ENCODE data around the gene HDAC2.
A peak's percentile ranks its signal among the peaks of the same experiment; 100 is the strongest.
"Not testable (repeated sequence)": the region's sequence is repeated elsewhere in the genome, so short reads cannot be mapped to it uniquely, and the experiment has no call there.

The HDAC2 gene

DNA sequence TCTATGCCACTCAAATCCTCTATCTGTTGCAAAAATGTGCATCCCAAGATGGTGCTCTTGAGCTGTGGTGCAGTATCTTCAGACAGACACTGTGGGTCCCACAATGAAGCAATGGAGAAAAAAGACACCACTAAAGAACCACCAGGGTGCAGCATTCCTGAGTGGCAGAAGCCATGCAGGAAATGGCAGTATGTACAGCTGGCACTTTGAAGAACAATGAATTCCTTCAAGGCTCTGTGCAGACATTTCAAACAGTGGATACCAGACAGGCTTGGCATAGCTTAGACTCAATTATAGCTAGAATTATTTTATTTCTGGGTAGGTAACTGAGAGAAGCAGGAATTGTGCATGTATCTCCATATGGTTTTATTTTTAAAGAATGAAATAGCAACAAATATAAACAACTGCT, 24.0 kb upstream of the HDAC2 start:
- H3K27me3 Mint-ChIP-seq (ENCODE audit: low read depth) = no peaks in the 10 kb centered on the region
- no peaks in the 10 kb centered on the region for H3K9me3 Mint-ChIP-seq
- no peak overlapping the region for H3K27ac Mint-ChIP-seq

DNA sequence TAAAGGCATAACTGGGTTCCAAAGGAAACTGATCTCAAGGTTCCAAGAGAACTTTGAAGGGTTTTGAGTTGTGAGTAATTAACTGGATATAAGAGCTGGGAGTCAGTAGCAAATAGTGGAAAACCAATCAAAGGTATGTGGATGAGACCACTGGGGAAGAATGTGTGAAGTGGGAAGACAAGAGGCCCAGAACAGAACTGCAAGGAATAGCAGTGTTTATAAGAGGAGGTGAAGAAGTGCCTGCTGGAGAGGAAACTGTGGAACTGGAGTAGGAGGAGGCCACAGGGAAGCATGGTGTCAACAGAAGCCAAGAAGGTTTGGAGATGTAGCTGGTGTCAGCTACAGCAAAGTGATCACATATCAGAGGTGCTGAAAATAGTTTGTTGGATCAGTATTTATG, 18.7 kb upstream of the HDAC2 start:
- no peaks in the 10 kb centered on the region for H3K36me3 Mint-ChIP-seq (ENCODE audit: low read depth)
- H3K4me3 Mint-ChIP-seq = no peak overlapping the region
- no peaks in the 10 kb centered on the region for H3K4me1 Mint-ChIP-seq (ENCODE audit: low read depth)
- H3K27me3 Mint-ChIP-seq (ENCODE audit: low read depth) = no peaks in the 10 kb centered on the region
- no peaks in the 10 kb centered on the region for H3K9me3 Mint-ChIP-seq
- H3K27ac Mint-ChIP-seq = no peak overlapping the region

More for the DNA sequence above, 24.0 kb upstream of the HDAC2 start:
- no peaks in the 10 kb centered on the region for H3K36me3 Mint-ChIP-seq (ENCODE audit: low read depth)
- H3K4me3 Mint-ChIP-seq = no peak overlapping the region
- no peaks in the 10 kb centered on the region for H3K4me1 Mint-ChIP-seq (ENCODE audit: low read depth)

DNA sequence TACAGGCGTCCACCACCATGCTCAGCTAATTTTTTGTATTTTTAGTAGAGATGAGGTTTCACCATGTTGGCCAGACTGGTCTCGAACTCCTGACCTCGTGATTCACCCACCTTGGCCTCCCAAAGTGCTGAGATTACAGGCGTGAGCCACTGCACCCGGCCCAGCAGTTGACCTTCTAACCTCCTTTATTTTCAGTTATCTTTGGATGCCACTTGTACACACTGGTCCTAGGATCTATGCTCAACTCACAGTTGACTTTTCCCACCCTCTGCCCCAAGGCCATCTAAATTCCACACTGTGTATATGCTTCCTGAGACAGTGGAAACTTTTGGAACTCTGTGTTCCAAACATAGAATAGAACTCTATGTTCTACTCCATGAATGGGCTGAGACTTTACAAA, 11.7 kb upstream of the HDAC2 start:
- not testable (repeated sequence) for H3K36me3 Mint-ChIP-seq (ENCODE audit: low read depth); H3K9me3 Mint-ChIP-seq; H3K4me1 Mint-ChIP-seq (ENCODE audit: low read depth); H3K27ac Mint-ChIP-seq; H3K4me3 Mint-ChIP-seq
- peaks cover 18% of the 10 kb centered on the region for H3K27me3 Mint-ChIP-seq (ENCODE audit: low read depth)

DNA sequence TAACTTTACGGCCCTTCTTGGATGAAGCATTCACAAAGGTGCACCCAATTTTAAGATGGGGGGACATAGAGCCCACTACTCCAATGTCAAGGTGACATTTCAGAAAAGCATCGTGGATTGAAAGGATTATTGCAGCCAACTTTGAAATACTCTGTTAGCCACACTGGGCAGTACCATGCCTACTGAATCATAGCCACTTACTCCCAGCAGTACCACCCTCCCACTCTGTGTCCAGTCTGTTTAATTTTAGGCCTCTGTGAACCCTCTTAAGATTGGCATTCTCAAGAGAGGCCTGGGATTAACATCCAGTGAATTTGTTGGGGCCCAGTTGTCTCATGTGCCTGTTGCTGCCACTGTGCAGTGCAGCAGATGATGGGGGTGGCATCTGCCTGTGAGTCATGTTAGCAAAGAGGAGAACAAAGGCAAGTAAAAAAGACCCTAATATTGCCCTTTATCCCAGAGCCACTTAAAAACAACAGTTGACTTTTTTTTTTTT, 11.2 kb upstream of the HDAC2 start:
- peaks cover 18% of the 10 kb centered on the region for H3K27me3 Mint-ChIP-seq (ENCODE audit: low read depth)
- no peaks in the 10 kb centered on the region for H3K4me1 Mint-ChIP-seq (ENCODE audit: low read depth)
- no peak overlapping the region for H3K4me3 Mint-ChIP-seq
- H3K27ac Mint-ChIP-seq = no peak overlapping the region
- H3K36me3 Mint-ChIP-seq (ENCODE audit: low read depth) = no peaks in the 10 kb centered on the region
- H3K9me3 Mint-ChIP-seq = no peaks in the 10 kb centered on the region

DNA sequence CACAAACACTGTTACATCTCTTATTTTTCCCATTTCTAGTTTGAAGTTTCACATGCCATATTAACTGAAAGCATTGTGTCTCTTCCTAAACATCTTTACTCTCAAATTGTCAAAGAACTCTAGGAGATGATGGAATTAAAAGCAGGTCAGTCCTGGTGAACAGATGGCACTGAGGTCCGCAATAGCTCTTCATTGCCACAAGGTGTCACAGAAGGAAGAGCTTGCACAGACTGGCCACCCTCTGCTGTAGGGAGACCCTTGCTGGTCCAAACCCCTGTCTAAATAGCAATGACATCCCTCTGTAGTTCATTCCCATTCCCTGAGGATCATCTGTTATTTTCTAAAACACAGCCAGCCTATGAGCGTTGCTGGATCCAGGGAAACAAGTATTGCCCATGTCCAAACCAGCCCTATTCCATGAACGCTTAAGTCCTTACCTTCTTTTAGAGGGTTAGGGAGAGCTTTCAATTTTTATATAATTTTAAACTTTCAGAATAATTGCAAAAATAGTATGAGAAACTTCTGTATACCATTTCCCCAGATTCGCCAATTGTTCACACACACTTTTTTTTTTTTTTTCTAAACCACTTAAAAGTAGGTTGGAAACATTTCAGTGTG, 10.1 kb upstream of the HDAC2 start:
- Mint-ChIP-seq H3K9me3 (no peaks in the 10 kb centered on the region), H3K27ac (no peak overlapping the region), H3K4me3 (no peak overlapping the region), H3K36me3 (ENCODE audit: low read depth) (no peaks in the 10 kb centered on the region), H3K4me1 (ENCODE audit: low read depth) (no peaks in the 10 kb centered on the region), H3K27me3 (ENCODE audit: low read depth) (peaks cover 21% of the 10 kb centered on the region)

DNA sequence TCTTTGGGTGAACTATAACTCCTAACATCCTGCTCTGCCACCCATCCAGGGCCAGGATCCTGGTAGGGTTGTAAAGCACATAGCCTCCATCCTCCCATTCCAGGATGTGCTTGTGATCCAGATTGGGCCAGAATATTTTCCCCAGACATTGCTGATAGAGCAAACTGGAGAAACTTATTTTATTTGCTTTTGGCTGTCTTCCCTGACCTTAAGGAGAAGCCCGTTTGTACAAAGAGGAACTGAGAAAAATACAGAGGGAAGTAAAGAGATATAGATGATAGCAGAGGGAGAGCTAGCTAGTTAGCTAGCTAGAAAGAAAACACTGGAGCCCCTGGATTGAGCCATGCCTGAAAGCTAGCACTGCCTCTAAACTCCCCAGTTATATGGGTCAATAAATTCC, 9.0 kb upstream of the HDAC2 start:
- H3K27ac Mint-ChIP-seq = no peak overlapping the region
- H3K36me3 Mint-ChIP-seq (ENCODE audit: low read depth) = no peaks in the 10 kb centered on the region
- no peak overlapping the region for H3K4me3 Mint-ChIP-seq
- H3K9me3 Mint-ChIP-seq = no peaks in the 10 kb centered on the region
- H3K4me1 Mint-ChIP-seq (ENCODE audit: low read depth) = no peaks in the 10 kb centered on the region
- peaks cover 21% of the 10 kb centered on the region for H3K27me3 Mint-ChIP-seq (ENCODE audit: low read depth)

DNA sequence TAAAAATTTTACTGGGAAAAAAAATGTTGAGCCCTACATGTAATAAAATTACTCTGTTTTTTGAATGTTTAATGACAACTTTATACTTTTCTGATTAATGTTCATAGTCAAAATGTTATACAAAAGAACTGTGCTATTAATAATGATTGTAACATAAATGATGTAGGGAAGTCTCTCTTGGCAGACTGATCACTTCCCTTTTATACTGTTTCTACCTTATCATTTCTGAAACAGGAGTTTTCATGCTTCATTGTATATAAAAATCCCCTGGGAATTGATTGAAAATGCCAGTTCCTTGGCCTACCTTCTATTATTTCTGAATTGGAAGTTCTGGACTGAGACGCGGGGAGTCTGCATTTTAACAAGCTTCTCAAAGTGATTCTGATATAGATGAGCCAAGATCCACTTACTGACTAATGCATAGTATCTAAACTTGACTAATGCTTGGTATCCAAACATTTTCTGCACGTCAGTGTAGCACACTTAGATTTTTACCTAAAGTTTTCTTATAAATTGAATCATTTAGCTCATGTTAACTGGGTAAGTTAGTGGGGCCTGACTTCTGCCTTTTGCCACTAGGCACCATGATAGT, 7.2 kb upstream of the HDAC2 start:
- Mint-ChIP-seq H3K9me3 (no peaks in the 10 kb centered on the region), H3K36me3 (ENCODE audit: low read depth) (no peaks in the 10 kb centered on the region), H3K4me1 (ENCODE audit: low read depth) (no peaks in the 10 kb centered on the region), H3K27ac (no peak overlapping the region), H3K4me3 (no peak overlapping the region), H3K27me3 (ENCODE audit: low read depth) (peaks cover 21% of the 10 kb centered on the region)

DNA sequence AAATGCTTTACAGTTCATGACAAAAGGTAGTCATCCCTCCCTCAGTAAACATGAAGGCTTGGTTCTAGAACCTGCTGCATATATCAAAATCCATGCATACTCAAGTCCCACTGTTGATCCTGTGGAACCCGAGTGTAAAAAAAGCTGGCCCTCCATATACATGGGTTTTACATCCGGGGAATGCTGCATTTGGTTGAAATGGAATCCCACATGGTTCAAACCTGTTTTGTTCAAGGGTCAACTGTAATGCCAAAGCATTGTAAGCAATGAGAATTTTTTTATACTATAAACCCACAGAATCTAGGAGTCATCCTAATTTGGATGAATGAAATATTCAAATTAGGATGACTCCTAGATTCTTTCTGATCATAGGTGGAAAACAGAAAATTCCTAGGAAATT, 5.9 kb upstream of the HDAC2 start:
- no peaks in the 10 kb centered on the region for H3K9me3 Mint-ChIP-seq
- H3K27ac Mint-ChIP-seq = no peak overlapping the region
- no peak overlapping the region for H3K4me3 Mint-ChIP-seq
- H3K27me3 Mint-ChIP-seq (ENCODE audit: low read depth) = peaks cover 25% of the 10 kb centered on the region
- H3K36me3 Mint-ChIP-seq (ENCODE audit: low read depth) = no peaks in the 10 kb centered on the region
- peaks cover 5% of the 10 kb centered on the region for H3K4me1 Mint-ChIP-seq (ENCODE audit: low read depth)

DNA sequence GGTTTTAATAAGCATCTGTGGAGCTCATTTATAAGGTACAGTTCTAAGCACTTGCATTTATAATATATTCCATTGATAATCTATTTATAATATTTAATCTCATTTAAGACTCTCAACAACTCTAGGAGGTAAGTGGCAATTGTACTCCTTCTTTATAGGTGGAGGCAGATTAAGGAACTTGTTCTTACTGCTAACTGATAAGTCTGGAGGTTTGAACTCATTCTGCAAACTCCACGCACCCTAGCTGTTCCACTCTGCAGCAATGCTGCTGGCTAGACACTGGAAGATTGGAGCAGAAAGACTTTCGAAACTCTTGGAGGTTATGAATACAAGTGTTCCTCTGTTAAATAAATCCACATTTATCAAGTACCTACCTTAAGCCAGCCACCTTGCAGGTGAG, 793 bp upstream of the HDAC2 start:
- no peaks in the 10 kb centered on the region for H3K9me3 Mint-ChIP-seq
- H3K27ac Mint-ChIP-seq = peak overlapping the region; percentile 20
- peaks cover 4% of the 10 kb centered on the region for H3K36me3 Mint-ChIP-seq (ENCODE audit: low read depth)
- peaks cover 7% of the 10 kb centered on the region for H3K27me3 Mint-ChIP-seq (ENCODE audit: low read depth)
- peaks cover 21% of the 10 kb centered on the region for H3K4me1 Mint-ChIP-seq (ENCODE audit: low read depth)
- no peak overlapping the region for H3K4me3 Mint-ChIP-seq

DNA sequence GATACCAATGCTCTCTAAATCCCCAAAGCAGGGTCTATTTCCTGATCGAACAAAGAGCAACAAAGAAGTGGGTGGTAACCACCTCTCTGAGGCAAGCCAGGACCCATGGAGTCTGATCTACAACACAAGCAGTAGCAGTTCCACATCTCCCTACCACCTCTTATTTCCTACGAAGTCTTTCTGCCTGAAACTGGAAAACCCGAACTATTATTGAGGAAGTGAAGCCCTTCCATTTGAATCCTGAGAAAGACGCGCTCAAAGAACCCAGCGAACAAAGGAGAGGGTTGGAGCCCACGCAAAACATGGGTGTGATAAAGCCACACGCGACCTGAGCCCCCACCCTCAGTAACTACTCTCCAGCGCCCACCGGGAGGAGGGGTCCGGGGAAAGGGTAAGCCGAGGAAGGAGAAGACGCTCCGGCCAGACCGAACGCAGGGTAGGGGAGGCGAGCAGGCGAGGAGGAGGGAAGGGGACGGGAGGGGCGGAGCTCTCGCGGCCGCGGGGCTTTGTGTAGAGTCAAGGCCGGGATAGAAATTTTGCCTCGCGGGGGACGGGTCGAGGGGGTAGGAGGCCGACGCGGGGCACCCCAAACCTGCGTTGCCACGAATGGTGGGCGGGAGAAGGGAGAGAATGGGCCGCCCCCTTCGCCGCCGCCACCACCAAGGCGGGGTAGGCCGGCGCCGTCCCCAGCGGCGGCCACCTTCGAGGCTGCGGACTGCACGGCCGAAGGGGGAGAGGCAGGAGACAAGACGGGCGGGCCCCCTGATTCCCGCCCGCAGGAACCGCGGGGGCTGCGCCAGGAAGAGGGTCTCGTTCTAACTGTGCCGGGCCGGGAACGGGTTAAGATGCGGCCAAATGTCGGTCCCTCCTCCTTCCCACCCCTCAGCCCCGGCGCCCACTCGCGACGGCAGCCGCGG, 802 bp downstream of the HDAC2 start:
- Mint-ChIP-seq H3K27me3 (ENCODE audit: low read depth) (peaks cover 4% of the 10 kb centered on the region), H3K4me3 (peak overlapping the region; percentile 93), H3K36me3 (ENCODE audit: low read depth) (peaks cover 4% of the 10 kb centered on the region), H3K9me3 (no peaks in the 10 kb centered on the region), H3K4me1 (ENCODE audit: low read depth) (peaks cover 21% of the 10 kb centered on the region), H3K27ac (peak overlapping the region; percentile 82)

DNA sequence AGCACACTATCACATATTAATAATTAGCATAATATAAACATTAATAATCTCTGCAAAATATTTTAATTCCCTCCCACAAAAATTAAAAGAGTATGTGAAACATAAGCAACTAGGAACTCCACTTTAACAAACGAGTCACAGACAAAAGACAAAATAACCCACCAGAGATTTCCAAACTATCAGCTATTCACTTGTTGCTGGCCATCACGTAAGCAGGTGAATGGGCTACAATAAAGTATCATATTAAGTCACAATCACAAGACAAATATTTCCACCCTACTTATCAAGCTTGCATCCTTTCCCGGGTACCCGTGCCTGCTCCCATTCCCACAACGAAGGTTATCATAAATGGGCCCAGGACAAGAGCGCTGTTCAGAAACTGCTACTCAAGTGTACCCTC, 2.5 kb downstream of the HDAC2 start:
- Mint-ChIP-seq H3K4me3 (no peak overlapping the region), H3K9me3 (no peaks in the 10 kb centered on the region), H3K27me3 (ENCODE audit: low read depth) (peaks cover 4% of the 10 kb centered on the region), H3K4me1 (ENCODE audit: low read depth) (peaks cover 21% of the 10 kb centered on the region), H3K36me3 (ENCODE audit: low read depth) (peaks cover 4% of the 10 kb centered on the region), H3K27ac (no peak overlapping the region)

DNA sequence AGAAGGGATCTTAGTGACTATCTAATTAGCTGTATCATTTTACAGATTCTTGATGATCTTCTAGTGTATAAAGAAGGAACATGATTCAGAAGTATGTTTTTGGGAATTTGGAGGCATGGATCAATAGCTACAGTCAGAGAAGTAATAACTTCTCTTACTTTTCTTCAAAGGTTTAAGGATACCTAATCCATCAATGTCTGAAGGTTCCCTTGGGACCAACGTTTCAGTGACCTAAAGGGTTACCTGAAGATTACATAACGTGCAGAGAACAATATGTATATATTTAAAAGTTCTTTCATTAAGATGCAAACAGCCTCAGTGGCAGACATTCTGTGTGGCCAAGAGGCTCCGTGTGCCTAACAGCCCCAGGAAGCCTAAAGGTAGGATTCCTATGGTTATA, 3.2 kb downstream of the HDAC2 start:
- Mint-ChIP-seq H3K27ac (no peak overlapping the region), H3K9me3 (no peaks in the 10 kb centered on the region), H3K36me3 (ENCODE audit: low read depth) (peaks cover 4% of the 10 kb centered on the region), H3K27me3 (ENCODE audit: low read depth) (peaks cover 4% of the 10 kb centered on the region), H3K4me1 (ENCODE audit: low read depth) (peaks cover 21% of the 10 kb centered on the region), H3K4me3 (no peak overlapping the region)

DNA sequence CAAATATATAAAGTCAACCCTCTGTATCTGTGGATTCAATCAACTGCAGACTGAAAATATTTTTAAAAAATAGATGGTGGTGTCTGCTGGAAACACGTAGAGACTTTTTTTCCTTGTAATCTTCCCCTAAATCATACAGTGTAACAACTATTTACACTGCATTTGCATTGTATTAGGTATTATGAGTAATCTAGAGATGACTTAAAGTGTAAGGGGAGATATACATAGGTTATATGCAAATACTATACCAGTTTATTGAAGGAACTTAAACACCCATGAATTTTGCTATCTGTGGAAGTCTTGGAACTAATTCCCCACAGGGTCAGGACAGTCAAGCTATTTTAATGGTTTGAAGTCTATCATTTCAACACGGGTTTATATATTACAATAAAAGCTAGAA, 10.2 kb downstream of the HDAC2 start:
- Mint-ChIP-seq H3K36me3 (ENCODE audit: low read depth) (peaks cover 8% of the 10 kb centered on the region), H3K9me3 (no peaks in the 10 kb centered on the region), H3K4me1 (ENCODE audit: low read depth) (peaks cover 8% of the 10 kb centered on the region), H3K27me3 (ENCODE audit: low read depth) (no peaks in the 10 kb centered on the region), H3K4me3 (no peak overlapping the region), H3K27ac (no peak overlapping the region)

DNA sequence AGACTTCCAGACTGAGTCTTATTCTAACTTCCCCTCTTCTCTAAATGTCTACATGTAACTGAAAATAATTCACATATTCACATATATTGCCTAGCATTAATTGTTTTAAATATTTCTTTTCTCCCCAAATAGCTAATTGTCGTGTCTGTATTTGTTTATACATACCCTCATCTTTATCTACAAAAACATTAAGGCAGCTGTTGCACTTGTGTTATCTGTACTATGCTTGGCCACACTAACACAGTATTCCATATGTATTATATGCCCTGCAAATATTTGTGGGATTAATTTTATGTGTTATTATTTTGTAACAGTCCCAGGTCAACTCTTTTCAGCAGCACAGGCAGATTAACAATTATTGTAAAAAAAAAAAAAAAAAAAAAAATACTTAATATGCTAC, 11.7 kb downstream of the HDAC2 start:
- Mint-ChIP-seq H3K27me3 (ENCODE audit: low read depth) (no peaks in the 10 kb centered on the region), H3K4me3 (no peak overlapping the region), H3K36me3 (ENCODE audit: low read depth) (peaks cover 12% of the 10 kb centered on the region), H3K9me3 (no peaks in the 10 kb centered on the region), H3K4me1 (ENCODE audit: low read depth) (peaks cover 8% of the 10 kb centered on the region), H3K27ac (no peak overlapping the region)

DNA sequence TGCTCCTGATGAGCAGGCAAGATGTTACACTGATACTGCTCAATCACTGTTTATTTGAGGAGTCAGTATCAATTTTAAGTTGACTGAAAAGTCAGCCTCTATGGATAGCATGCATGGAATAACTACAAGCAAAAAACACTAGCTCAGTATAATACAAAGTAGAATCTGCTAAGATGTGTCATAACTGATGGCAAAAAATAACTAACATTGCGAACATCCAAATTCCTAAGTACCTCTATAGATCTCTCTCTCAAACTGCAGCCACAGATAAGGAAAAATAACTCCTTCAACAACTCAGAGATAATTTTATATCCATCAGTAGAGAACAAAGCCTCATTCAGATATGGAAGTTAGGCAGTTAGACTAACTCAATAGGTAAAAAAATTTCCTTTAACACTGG, 16.3 kb downstream of the HDAC2 start:
- Mint-ChIP-seq H3K27ac (no peak overlapping the region), H3K9me3 (no peaks in the 10 kb centered on the region), H3K4me1 (ENCODE audit: low read depth) (peaks cover under 1% of the 10 kb centered on the region), H3K4me3 (no peak overlapping the region), H3K27me3 (ENCODE audit: low read depth) (no peaks in the 10 kb centered on the region), H3K36me3 (ENCODE audit: low read depth) (peaks cover 15% of the 10 kb centered on the region)
